HG02884 (cell line): Measurements from ENCODE around the gene PFDN2.
A peak's percentile ranks its signal among the peaks of the same experiment; 100 is the strongest.
"Not testable (repeated sequence)": the region's sequence is repeated elsewhere in the genome, so short reads cannot be mapped to it uniquely, and the experiment has no call there.

Experiments
- ATAC-seq: cut with Tn5 transposase; IDR thresholded peaks from one replicate; pipeline ENCODE4 v1.9.1; 2021; ENCODE audit warnings: mild to moderate bottlenecking, moderate library complexity; ENCODE audit not compliant: unreplicated experiment

PFDN2 gene

GRCh38 chr1:161139766-161140165 lies 21.9 kb upstream of the PFDN2 start:
- no peak for ATAC-seq

GRCh38 chr1:161138431-161138830 lies 20.6 kb upstream of the PFDN2 start:
- no peak for ATAC-seq

GRCh38 chr1:161137881-161138280 lies 20.0 kb upstream of the PFDN2 start:
- ATAC-seq, result no peak

GRCh38 chr1:161133220-161133740 lies 15.4 kb upstream of the PFDN2 start:
- peak; percentile 9 for ATAC-seq

- peak; percentile 92 for ATAC-seq
These were observed 14.8 kb upstream of the PFDN2 start, which contains the start of gene DEDD for GRCh38 chr1:161132410-161133219. Gene DEDD (minus strand): TSS chr1:161132667. CDS start chr1:161124462, 8,205 bp downstream.

- ATAC-seq, result no peak
These were observed 13.9 kb upstream of the PFDN2 start for GRCh38 chr1:161131523-161132409.

- ATAC-seq, result no peak
These were observed 12.4 kb upstream of the PFDN2 start for GRCh38 chr1:161130266-161130665.

- no peak for ATAC-seq
These were observed 11.0 kb upstream of the PFDN2 start for GRCh38 chr1:161128591-161129420.

- no peak for ATAC-seq
These were observed 9.8 kb upstream of the PFDN2 start for GRCh38 chr1:161127649-161128048.

GRCh38 chr1:161122967-161123366 lies 5.1 kb upstream of the PFDN2 start:
- ATAC-seq, result no peak

GRCh38 chr1:161121834-161122233 lies 4.0 kb upstream of the PFDN2 start:
- no peak for ATAC-seq

GRCh38 chr1:161121042-161121650 lies 3.3 kb upstream of the PFDN2 start:
- ATAC-seq, result no peak

GRCh38 chr1:161119092-161119903 lies 1.5 kb upstream of the PFDN2 start:
- ATAC-seq, result peak; percentile 39

- not testable (repeated sequence) for ATAC-seq
These were observed 1.9 kb downstream of the PFDN2 start for GRCh38 chr1:161115961-161116360.

GRCh38 chr1:161115132-161115711 lies 2.6 kb downstream of the PFDN2 start:
- no peak for ATAC-seq

GRCh38 chr1:161114556-161114955 lies 3.3 kb downstream of the PFDN2 start:
- no peak for ATAC-seq

GRCh38 chr1:161113915-161114314 lies 3.9 kb downstream of the PFDN2 start:
- no peak for ATAC-seq

GRCh38 chr1:161111527-161111926 lies 6.3 kb downstream of the PFDN2 start:
- ATAC-seq, result no peak

GRCh38 chr1:161111117-161111516 lies 6.7 kb downstream of the PFDN2 start:
- ATAC-seq, result no peak
